ENCODE data around the gene ALDH4A1.

The ALDH4A1 gene

DNA sequence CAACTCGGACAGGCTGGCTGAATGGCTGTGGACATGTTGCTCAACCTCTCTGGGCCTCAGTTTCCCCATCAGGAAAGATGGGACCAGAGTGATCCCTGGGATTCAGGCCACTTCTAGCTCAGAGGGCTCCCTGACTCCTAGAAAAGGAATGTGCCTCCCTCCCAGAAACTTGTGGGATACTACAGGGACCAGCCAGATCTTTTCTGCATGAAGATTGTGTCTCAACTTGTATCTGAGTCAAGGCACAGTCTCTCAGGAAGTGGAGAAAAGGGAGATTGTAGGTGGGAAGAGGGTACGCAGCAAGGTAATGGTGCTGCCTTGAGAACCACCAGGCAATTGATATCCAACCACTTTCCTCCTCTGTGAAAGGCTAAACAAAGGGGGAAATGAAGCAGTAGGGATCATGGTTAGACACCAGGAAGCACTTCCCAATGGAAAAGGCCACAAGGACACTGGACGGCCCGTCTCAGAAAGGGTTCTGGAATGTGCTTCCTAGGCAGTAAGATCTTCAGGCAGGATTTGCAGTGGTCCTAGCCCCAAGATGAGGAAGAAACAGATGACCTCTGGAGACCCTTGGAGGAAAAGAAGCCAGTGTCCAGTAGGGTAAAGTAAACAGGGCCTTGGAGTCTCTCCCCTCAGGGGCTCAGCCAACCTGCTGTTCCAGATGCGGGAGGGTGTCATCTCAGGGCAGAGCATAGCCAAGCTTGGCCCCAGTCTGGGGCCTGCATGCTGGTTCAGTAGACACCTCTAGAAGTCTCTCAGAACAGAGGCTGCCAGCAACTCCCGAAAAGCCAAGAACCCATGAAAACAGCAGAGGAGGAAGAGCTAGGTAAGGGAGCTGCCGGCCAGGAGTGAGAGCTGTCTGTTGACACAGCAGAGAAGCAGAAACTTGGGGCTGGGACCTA lies 37.3 kb upstream of the ALDH4A1 start:
- DNase-seq (ENCODE audit: low read depth): no peak

DNA sequence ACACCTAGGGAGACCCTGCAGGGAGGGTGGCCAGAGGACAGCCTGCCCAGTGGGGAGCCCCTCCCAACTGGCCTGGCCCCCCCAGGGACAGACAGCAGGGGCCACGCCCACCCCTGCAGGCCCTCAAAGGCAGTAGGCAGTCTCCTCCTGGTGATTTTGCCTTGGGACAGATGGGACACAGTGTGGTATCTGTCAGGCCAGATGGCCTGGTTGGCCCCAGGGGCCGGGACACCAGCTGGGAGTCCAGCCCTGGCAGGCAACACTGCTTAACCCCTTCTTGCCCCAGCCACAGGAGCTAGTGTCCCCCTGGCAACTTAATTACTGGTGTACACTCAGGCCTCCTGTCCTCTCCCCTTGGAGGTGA lies 36.3 kb upstream of the ALDH4A1 start:
- DNase-seq (ENCODE audit: low read depth): no peak

DNA sequence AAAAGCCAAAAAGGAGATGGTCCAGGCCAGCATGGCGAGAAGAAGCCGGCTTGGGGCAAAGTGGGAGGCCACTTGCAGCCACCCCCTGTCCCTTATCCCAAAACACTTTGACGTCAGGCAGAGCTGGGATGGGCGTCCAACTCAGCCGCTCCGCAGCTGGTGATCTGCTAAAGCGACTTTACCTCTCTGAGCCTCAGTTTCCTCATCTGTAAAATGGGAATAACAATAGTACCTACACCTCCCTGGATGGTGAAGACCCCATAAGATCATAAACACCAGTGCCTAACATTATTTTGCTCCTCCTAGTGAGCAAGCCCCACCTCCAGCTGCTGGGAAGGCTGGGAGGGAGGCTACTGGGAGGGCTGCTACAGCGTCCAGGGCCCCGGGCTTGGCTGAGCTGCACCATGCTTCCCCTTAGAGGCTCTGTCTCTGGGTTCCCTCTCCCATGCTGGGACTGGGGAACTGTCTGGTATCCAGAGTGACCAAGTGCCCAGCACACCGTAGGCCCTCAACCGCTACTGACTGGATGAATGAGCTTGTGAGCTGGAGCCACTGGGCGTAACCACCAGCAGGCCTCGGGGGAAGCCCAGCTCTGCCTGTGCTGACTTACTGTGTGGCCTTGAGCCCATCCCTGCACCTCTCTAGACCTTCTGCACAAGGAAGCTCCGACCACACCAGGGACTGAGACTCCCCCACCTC lies 35.8 kb upstream of the ALDH4A1 start:
- DNase-seq (ENCODE audit: low read depth): no peak

DNA sequence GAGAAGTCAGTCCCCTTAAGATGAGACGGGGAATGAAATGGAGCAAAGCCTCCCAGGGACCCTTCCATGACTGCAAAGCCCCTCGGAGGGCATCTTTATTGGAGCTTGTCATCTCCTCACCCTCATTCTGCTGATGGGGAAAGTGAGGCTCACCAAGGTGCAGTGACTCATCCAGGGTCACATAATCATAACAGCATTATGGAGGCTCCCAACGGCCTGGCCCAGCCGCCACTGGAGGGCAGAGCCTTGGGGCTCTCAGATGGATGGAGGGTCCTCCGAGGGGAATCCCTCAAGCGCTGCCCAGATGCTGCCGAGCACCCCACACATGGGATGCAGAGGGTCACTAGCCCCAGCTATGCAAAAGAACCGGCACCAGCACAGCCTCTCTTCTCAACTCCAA lies 35.2 kb upstream of the ALDH4A1 start:
- no peak for DNase-seq (ENCODE audit: low read depth)

DNA sequence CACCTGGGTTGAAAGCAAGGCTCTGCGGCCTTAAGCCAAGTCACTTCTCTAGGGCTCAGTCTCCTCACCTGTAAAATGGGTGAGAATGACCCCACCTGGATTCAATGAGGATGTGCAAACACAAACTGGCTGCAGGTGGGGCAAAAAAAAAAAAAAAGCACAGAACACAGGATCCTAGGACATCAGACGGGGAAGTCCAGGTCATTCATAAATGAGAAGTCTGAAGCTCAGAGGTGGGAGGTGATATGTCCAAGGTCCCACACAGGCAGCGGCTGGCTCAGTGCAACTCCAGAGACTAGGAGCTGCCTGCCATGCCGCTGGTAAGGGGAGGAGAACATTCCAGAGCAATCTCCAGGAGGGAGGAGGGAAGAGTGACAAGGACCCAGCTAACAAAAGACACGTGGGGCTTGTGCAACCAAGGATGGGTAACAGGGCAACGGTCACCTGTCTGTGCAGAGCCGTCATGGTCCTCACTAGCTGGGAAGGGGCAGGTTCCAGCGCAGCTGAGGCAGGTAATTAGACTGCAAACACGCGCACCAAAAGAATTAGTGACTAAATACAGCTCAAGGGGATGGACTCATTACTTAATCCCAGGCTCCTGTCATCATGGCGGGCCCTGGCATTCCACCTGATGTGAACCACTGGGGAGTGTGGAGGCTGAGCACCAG lies 34.6 kb upstream of the ALDH4A1 start:
- DNase-seq (ENCODE audit: low read depth): no peak

DNA sequence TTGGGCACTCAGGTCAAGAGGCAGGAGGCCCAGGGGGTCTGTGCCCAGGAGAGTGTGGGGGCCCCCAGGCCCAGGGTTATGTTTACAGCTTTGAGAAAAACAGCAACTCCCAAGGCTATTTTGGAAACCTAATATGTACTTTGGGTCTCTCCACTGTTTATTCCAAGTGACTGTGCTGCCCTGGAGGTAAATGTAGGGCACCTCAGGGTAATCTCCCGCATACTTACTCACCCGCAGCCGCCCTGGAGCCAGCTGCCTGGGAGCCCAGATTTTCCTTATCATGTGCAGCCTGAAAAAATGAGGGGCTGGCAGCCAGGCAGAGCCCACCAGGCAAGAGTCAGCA lies 34.1 kb upstream of the ALDH4A1 start:
- no peak for DNase-seq (ENCODE audit: low read depth)

DNA sequence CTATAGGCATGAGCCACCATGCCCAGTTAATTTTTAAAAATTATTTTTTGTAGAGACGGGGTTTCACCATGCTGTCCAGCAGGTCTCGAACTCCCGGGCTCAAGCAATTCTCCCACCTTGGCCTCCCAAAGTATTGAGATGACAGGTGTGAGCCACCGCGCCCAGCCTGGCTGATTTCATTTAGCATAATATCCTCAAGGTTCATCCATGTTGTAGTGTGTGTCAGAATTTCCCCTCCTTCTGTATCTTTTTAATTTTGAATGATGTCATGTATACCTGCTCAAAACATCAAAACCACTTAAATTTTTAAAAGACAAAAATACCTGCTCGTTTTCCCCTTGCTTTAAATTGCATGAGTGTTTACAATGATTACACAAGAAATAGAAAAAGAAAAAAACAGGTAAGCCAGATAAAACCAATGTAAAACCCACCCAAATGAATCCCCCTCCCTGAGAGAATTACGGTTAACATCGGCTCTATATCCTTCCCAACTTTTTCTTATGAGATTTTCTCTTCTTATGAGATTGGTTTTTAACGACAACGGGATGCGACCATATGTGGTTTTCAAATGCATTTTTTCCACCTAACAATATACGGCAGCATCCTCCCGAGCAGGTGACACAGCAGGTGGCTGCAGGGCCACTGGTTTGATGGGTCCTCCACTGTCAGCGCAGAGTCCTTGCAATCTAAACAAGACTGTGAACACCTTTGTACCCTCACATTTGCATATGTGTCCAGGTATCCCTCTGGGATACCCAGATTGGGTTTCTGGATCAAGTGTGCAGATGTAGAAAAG lies 32.0 kb upstream of the ALDH4A1 start:
- no peak for DNase-seq (ENCODE audit: low read depth)

DNA sequence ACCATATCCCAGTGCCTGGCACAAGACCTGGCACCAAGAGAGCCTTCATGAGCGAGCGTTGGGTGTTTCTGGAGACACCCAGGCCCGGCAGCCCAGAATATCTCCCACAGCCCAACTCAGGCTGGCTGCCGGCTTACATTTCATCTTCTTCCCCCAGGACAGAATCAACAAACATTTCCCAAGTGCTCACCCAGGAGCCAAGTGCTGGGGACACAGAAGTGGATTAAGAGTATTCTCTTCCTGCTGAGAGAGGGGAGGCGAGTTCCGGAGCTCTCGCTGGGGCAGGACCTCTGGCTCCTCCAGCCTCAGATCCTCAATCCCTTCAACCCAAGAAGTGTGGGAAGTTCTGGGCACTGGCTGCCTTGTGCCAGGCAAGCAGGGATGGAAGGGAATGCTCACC lies 30.5 kb upstream of the ALDH4A1 start:
- DNase-seq (ENCODE audit: low read depth): no peak

DNA sequence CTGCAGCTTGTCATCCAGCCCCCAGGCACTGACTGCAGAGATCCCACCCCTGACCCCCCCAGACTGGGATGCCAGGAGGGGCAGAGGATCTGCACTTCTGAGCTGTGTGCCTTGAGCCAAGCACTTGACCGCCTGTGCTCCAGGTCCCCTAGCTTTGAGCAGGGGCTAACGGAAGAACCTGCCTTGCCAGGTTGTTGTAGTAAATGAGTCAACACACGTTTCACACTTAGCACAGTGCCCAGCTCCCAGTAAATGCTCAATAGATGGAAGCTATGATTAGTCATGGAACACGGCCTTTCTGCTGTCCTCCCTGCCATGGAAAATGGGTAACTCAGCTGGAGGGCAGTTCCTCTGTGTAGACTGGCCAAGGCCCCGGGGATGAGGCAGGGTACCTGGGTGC lies 30.0 kb upstream of the ALDH4A1 start:
- DNase-seq (ENCODE audit: low read depth): no peak

DNA sequence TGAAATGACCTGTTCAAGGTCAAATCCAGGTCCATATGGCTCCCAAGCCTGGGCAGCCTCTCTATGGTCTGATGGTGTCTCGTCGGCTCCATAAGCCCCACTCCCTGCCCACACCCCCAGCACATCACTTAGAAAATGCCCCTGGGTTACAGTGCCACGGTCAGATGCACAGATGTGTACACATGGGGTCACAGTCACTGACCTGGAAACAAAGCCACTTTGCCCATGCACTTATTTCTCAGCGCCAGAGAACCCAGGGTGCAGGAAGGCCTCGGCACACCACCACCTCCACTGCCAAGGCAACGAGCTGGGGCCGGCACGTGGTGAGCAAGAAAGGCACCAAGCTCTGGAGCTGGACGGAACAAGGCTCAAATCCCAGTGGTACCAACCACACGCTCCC lies 29.4 kb upstream of the ALDH4A1 start:
- DNase-seq (ENCODE audit: low read depth): no peak

DNA sequence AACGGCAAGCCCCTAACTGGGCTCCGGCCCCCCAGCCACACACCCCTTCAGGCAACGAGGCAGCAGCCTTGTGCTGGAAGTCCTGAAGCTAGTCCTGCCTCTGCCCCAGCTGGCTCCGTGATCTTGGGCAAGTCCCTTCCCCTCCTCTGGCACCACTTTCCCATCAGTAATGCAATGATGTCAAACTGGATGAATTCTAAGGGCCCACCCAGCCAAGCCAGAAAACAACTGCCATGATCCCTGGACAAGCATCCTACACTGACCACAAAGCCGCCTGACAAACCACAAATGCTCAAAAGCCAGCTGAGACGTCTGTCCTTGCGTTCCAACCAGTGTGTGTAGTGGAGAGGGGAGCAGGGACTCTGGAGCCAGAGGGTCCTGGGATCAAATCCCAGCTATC lies 27.3 kb upstream of the ALDH4A1 start:
- DNase-seq (ENCODE audit: low read depth): no peak

DNA sequence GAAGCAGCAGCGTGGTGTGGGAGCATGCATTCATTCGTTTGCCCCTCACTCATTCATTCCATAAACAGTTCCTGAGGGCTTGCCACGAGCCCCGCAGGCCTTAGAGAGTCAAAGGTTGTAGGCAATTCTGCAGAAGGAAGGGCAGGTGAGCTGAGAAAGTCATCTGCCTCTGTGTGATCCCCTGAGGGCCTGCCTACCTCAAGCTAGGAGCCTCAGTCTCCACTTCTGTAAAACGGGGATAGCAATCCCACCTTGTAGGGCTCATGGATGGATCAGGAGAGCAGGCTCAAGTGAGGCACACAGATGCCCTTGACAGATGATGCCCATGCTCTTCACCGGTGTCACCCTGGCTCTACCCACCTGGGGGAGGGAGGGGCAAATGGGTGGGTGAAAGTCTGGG lies 26.6 kb upstream of the ALDH4A1 start:
- no peak for DNase-seq (ENCODE audit: low read depth)

DNA sequence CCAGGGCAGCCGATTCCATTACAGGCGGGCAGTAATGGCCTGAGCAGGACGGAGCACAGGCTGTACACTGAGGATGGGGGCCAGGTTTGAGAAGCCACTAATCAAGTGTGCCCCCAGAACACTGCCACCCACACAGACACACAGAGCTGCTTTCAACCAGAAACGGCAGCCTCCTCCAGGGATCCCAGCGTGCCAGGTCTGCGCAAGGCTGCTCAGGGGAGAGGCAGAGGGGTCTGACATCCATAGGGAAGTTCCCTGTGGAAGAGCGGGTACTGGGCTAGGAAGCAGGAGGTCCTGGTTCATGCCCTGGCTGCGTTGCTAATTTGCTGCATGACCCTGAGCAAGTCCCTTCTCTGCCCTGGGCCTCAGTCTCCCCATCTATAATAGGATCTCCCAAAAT lies 26.1 kb upstream of the ALDH4A1 start:
- no peak for DNase-seq (ENCODE audit: low read depth)

DNA sequence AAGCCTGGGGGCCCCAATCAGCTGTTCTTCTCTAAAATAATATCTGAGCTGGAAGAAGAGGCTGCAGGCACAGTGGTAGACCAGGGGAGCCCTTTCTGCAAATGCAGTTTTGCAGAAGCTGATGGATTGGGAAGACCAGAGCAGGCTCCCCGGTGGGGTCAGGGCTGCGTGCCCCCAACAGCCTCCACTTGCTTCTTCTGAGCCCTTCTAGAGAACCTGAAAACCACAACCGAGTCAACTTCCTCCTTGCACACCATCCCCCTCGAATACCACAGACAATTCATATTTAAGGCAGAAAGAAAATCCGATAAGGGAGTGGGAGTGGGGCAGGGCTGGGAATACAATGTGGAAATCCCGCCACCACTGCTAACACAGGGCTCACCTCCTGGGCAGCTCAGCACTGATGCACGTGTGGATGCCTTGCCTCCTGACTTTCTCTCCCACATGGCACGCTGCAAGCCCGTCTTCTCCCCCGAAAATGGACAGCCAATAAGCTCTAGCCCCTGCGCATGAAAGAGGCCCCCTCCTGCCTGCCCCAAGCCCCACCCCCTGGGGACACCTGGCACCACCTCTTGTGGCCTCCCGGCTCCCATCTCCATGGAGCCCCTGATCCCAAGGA lies 25.4 kb upstream of the ALDH4A1 start:
- no peak for DNase-seq (ENCODE audit: low read depth)

DNA sequence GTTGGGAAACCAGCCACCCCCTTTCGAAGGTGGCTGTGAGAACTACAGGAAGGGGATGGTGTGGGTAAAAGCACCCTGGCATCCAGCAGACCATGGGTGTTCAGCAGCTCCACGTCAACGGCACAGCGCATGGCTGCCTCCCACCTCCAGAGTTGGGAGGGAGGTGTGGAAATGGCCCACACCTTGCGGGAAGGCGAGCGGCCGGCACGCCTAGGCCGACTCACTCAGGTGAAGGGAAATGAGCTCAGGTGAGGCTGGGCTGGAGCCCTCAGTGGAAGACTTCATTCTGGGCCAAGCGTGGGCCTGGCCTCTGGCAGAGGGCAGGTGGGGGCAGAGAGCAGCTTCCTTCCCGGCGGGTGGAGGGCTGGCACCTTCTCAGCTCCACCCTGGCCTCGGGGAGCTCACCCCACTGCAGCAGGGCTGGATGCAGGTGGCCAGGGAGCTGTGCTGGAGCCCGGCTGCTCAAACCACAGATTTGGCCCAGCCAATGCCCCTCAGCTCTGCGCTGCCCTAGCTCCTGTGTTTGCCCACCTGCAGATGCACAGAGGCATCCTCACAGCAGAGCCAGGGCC lies 24.8 kb upstream of the ALDH4A1 start:
- DNase-seq (ENCODE audit: low read depth): no peak

DNA sequence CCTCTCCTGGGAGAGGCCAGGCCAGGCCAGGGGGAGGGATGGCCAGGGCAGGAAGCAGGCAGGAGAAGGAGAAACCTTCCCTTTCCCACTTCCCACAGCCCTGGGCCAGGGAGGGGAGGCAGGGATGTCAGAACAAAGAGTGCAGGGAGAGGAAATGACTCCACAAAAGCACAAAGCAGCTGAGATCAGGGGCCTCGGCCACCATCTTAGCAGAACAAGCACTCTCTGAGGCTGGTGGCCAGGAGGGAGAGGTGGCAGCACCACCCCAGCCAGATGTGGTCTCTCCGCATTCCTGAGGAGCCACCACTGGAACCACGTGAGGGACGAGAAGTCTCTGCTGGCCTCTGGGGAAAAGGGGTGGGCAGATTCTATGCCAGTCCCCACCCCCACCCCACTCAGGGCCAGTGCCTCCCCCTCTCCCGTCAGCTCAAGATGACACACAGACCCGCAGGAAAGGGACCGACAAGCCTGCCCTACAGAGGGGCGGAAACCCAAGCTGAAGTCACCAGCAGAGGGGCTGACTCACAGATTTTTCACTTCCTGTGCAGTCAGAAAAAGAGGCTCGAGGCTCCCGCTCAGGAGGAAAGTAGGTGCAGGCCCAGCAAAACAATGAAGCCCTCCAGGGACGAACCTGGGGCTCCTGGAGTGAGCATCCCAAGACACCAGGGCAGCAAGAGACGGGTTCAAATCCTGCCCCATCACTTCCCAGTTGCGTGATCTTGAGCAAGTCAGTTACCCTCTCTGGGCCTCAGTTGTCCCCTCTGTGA lies 24.1 kb upstream of the ALDH4A1 start:
- DNase-seq (ENCODE audit: low read depth): peak; percentile 88

DNA sequence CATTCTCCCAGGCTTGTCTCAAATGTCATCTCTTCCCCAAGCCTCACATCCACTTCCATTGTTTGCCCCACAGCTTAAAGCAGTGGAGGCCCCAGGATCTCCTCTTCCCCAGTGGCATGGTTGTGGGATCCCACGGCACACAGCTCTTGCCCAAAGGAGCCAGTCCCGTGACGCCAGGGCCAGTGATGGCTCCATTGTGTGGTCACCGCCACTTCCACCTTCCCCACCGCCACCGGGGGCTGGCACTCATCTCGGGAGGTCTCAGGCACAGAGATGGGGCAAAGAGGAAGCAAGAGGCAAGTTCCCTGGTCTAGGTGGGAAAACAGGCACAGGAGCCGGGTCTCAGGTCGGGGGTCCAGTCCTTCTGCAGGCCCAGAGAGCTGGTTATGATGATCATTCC lies 22.9 kb upstream of the ALDH4A1 start:
- DNase-seq (ENCODE audit: low read depth): no peak

DNA sequence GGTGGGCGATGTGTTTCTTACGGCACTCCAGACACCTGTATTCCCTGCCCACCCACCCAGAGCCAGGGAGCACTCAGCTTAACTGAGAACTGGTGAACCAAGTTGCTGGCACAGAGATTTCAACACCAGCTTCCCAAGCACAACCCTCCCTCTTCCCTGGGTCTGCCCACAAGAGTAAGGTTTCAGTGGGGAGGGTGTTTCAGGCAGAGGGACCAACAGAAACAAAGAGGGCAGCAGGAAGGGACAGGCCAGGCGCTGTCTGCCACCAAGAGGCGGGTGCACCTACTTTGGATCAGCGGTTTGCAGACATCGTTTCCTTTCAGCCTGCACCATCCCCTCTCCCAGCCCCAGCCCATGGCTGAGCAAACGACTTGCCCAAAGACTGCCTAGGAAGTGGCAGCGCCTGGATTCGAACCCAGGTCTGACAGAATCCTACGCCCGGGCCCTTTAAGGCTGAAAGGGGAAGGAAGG lies 21.9 kb upstream of the ALDH4A1 start:
- no peak for DNase-seq (ENCODE audit: low read depth)

DNA sequence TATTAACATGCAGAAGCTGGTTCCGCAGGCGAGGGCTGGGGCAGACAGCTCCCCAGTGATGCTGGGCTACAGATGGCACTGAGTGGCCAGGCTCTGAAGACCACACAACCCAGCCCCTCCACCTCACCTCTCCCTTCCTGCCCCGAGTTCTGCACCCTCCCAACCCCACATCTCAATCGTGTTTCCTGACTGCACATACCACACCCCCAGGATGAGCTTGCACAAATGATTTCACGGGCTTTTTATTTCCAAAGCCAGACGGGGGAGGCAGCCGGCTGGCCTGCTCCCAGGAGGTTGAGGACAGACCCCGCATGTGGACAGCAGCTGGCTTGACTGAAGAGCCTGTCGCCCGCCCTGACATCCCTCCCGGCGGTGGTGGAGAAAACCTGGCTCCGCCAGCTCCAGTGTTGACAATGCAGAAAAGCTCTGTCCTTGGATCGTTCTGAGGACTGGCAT lies 21.4 kb upstream of the ALDH4A1 start:
- no peak for DNase-seq (ENCODE audit: low read depth)

Data from non-pigmented ciliary epithelial cell (primary cell).